Trophoblast cell (in vitro differentiated cells and primary cell): Measurements from ENCODE around the gene ZFYVE28. TPM values are rescaled to one million over a fixed set of nuclear protein-coding genes. Genes with fewer than 3 reads are reported as not detected.
"Not testable (repeated sequence)": the region's sequence is repeated elsewhere in the genome, so short reads cannot be mapped to it uniquely, and the experiment has no call there.

Source experiments
- DNase-seq, 2 donors: peaks; one replicate each; pipeline ENCODE4 v3.0.0-alpha.2; 2016
- H2AFZ ChIP-seq: 2 replicates; pipeline ENCODE4 v1.6.1; 2013; ENCODE audit warnings: low read length, moderate library complexity, mild to moderate bottlenecking; ENCODE audit not compliant: insufficient read depth, poor library complexity
- H2AK5ac ChIP-seq: 2 replicates; pipeline ENCODE4 v1.6.1; 2013; ENCODE audit warnings: mild to moderate bottlenecking, low read length
- H2BK120ac ChIP-seq: 2 replicates; pipeline ENCODE4 v1.6.1; 2013; ENCODE audit warnings: low read length, mild to moderate bottlenecking, moderate library complexity; ENCODE audit not compliant: insufficient read depth, poor library complexity
- H2BK12ac ChIP-seq: 2 replicates; pipeline ENCODE4 v1.6.1; 2013; ENCODE audit warnings: mild to moderate bottlenecking, low read length, moderate library complexity
- H2BK5ac ChIP-seq: 2 replicates; pipeline ENCODE4 v1.6.1; 2013; ENCODE audit warnings: low read length, low read depth, moderate library complexity, mild to moderate bottlenecking; ENCODE audit not compliant: poor library complexity
- H3K14ac ChIP-seq: 2 replicates; pipeline ENCODE4 v1.6.1; 2013; ENCODE audit warnings: mild to moderate bottlenecking, low read length
- H3K18ac ChIP-seq: 2 replicates; pipeline ENCODE4 v1.6.1; 2013; ENCODE audit warnings: mild to moderate bottlenecking, low read length
- H3K23ac ChIP-seq: 2 replicates; pipeline ENCODE4 v1.6.1; 2013; ENCODE audit warnings: low read length
- H3K27ac ChIP-seq: 2 replicates; pipeline ENCODE4 v1.5.1; 2013; ENCODE audit warnings: low read depth, mild to moderate bottlenecking, inconsistent platforms, low read length, moderate library complexity
- H3K27me3 ChIP-seq: 2 replicates; pipeline ENCODE4 v1.6.1; 2013; ENCODE audit warnings: inconsistent platforms, mild to moderate bottlenecking, low read length, moderate library complexity; ENCODE audit not compliant: insufficient read depth
- H3K36me3 ChIP-seq, 2 experiments: 1 replicate in 1 of 2; 2 replicates in 1 of 2; pipeline ENCODE4 v1.6.1; 2013; ENCODE audit warnings: low read length in 2 of 2, mild to moderate bottlenecking in 2 of 2, moderate library complexity in 1 of 2; ENCODE audit not compliant: insufficient read depth in 2 of 2, control insufficient read depth in 1 of 2
- H3K4ac ChIP-seq: 2 replicates; pipeline ENCODE4 v1.6.1; 2013; ENCODE audit warnings: low read depth, mild to moderate bottlenecking, low read length, moderate library complexity
- H3K4me1 ChIP-seq, 2 experiments: 1 replicate in 1 of 2; 2 replicates in 1 of 2; pipeline ENCODE4 v1.6.1; 2013; ENCODE audit warnings: low read length in 2 of 2, mild to moderate bottlenecking in 2 of 2, moderate library complexity in 1 of 2; ENCODE audit not compliant: insufficient read depth in 2 of 2, control insufficient read depth in 1 of 2
- H3K4me2 ChIP-seq: 2 replicates; pipeline ENCODE4 v1.6.1; 2013; ENCODE audit warnings: inconsistent platforms, mild to moderate bottlenecking, low read length, moderate library complexity
- H3K4me3 ChIP-seq: 2 replicates; pipeline ENCODE4 v1.5.1; 2013; ENCODE audit warnings: mild to moderate bottlenecking, low read depth, low read length, inconsistent platforms
- H3K79me1 ChIP-seq: one replicate; pipeline ENCODE4 v1.6.1; 2013; ENCODE audit warnings: low read length
- H3K79me2 ChIP-seq: 2 replicates; pipeline ENCODE4 v1.6.1; 2013; ENCODE audit warnings: low read length, mild to moderate bottlenecking; ENCODE audit not compliant: control insufficient read depth, insufficient read depth, poor library complexity
- H3K9ac ChIP-seq: 2 replicates; pipeline ENCODE4 v1.6.1; 2013; ENCODE audit warnings: mild to moderate bottlenecking, low read length
- H3K9me3 ChIP-seq: 2 replicates; pipeline ENCODE4 v1.6.1; 2013; ENCODE audit warnings: low read depth, mild to moderate bottlenecking, control low read depth, inconsistent platforms, low read length; ENCODE audit not compliant: insufficient read depth
- H4K12ac ChIP-seq: 2 replicates; pipeline ENCODE4 v1.6.1; 2013; ENCODE audit warnings: low read depth, mild to moderate bottlenecking, low read length, moderate library complexity
- H4K8ac ChIP-seq: 2 replicates; pipeline ENCODE4 v1.6.1; 2013; ENCODE audit warnings: low read depth, mild to moderate bottlenecking, low read length, moderate library complexity
- H4K91ac ChIP-seq: one replicate; pipeline ENCODE4 v1.6.1; 2013; ENCODE audit warnings: low read depth, mild to moderate bottlenecking, low read length, moderate library complexity
- WGBS: extraction: QIAGEN DNeasy Blood & Tissue Kit; methylation state at CpG from one replicate; pipeline ENCODE4 v1.1.7; 2013; ENCODE audit warnings: missing lambda C conversion rate; ENCODE audit not compliant: insufficient read length, insufficient coverage; ENCODE audit errors: extremely low coverage; 5-methylcytosine and 5-hydroxymethylcytosine counted together
- polyA plus RNA-seq: library from polyadenylated mRNA; stranded (reverse); fragments of 200-250 nt; gene quantifications from 2 replicates; pipeline ENCODE4 v1.2.3, GENCODE V29; 2013

ZFYVE28 gene
- 0.03 and 0.10 TPM in 2 replicates for polyA plus RNA-seq

DNA sequence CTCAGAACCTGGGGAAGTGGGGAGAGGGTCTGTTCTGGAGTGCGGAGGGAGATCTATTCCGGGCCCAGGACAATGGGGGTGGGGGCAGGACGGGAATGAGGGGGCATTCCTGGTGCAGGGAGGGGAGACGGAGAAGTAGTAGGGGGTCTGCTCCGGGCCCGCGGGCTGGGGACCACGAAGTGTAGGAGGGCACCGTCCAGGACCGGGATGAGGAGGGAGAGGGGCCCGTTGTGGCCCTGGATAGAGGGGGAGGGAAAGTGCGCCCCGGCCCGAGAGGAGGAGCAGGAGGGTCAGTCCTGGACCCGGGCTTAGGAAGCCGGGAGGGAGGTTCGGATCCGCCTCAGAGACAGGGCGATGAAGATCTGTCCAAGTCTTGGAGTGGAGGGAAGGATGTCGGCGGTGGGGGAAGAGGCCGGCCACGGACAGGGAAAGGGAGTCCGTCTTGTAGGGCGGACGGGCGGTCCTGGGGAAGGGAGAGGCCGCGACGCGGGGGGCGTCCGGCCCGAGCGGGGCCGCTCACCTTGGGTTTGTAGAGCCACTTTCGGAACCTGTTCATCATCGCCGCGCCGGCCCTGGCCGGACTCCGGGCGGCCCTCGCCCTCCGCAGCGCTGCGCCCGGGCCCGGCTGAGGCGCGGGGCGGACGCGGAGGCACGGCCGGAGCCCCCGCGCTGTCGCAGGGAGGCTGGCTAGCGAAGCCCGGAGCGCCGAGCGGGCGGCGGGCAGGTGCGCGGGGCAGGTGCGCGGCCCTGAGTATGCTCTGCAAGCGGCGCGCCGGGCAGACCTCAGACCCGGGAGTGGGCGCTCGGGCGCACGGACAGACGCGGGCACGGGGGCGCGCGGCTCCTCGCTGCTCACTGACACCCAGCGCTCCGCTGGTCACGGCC is at the start of gene ZFYVE28:
TSS of gene ZFYVE28 (minus strand) at position 881 of the 885 bp plus-strand sequence. CDS start at position 559, 322 bp downstream.
- H3K4me1 ChIP-seq, result peaks cover 6 to 13% of the 10 kb centered on the region in 2 experiments
- H3K4ac ChIP-seq, result no peak within 1 kb of the TSS
- no peak within 1 kb of the TSS for H3K9ac ChIP-seq
- peaks cover 4% of the 10 kb centered on the region for H3K9me3 ChIP-seq
- peak in 1 of 2 donors; percentile 15 for DNase-seq
- no peaks in the 10 kb centered on the region for H3K36me3 ChIP-seq
- no peak within 1 kb of the TSS for H4K12ac ChIP-seq
- H2BK12ac ChIP-seq, result no peak within 1 kb of the TSS
- WGBS, result no CpG with 5 or more reads among the region's 90 CpGs
- no peak within 1 kb of the TSS for H4K8ac ChIP-seq
- no peaks in the 10 kb centered on the region for H3K79me1 ChIP-seq
- H3K4me2 ChIP-seq, result peak within 1 kb of the TSS; percentile 74
- H3K27me3 ChIP-seq, result peaks cover 46% of the 10 kb centered on the region
- no peak within 1 kb of the TSS for H3K23ac ChIP-seq
- no peak within 1 kb of the TSS for H2BK120ac ChIP-seq
- H3K18ac ChIP-seq, result no peak within 1 kb of the TSS
- H2AK5ac ChIP-seq, result no peak within 1 kb of the TSS
- H3K79me2 ChIP-seq, result no peaks in the 10 kb centered on the region
- H2AFZ ChIP-seq, result peak within 1 kb of the TSS; percentile 45
- no peak within 1 kb of the TSS for H4K91ac ChIP-seq
- no peak within 1 kb of the TSS for H2BK5ac ChIP-seq
- H3K14ac ChIP-seq, result no peak within 1 kb of the TSS
- H3K4me3 ChIP-seq, result peak within 1 kb of the TSS; percentile 70
- no peak within 1 kb of the TSS for H3K27ac ChIP-seq

DNA sequence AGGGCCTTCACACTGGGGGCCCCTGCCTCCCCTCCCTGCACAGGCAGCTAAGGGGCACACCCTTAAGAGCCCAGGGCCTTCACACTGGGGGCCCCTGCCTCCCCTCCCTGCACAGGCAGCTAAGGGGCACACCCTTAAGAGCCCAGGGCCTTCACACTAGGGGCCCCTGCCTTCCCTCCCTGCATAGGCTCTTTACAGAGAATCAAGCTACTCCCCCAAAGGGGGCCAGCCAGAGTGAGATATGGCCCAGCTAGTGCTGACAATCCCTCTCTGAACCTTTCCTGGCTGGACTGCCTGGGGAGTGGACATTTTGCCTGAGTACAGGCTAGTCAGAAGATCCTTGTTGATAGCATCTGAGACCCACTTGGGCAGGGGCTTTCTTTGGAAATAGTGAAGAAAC is 47.1 kb upstream of the ZFYVE28 start:
- not testable (repeated sequence) for H3K23ac ChIP-seq, H2AFZ ChIP-seq, H4K91ac ChIP-seq, H3K14ac ChIP-seq, H4K12ac ChIP-seq, H3K4me3 ChIP-seq, H3K27me3 ChIP-seq, H3K18ac ChIP-seq, H2AK5ac ChIP-seq, DNase-seq, H3K4ac ChIP-seq, H3K9ac ChIP-seq, H2BK120ac ChIP-seq, H2BK12ac ChIP-seq, H3K9me3 ChIP-seq, H4K8ac ChIP-seq, H2BK5ac ChIP-seq, H3K27ac ChIP-seq, H3K4me2 ChIP-seq, H3K36me3 ChIP-seq
- H3K79me2 ChIP-seq, result peaks cover 19% of the 10 kb centered on the region
- peaks cover 14% of the 10 kb centered on the region for H3K79me1 ChIP-seq
- H3K4me1 ChIP-seq, result peaks cover 8 to 15% of the 10 kb centered on the region in 2 experiments

DNA sequence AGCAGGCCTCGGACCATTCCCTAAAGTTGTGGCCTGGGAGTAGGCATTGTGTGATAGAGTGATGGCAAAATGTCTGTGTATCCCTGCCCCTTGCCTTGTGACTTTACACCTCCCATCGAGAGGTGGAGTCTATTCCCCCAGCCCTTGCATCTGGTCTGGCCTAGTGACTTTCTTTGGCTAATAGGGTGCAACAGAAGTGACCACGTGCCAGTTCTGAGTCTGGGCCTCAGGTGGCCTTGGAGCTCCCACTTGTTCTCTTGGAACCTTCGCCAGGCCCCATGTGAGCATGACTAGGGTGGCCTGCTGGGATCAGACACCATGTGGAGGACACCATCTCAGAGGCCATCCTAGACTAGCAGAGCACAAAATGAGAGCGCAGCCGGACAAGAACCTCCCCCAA is 46.6 kb upstream of the ZFYVE28 start:
- DNase-seq, result no peak

DNA sequence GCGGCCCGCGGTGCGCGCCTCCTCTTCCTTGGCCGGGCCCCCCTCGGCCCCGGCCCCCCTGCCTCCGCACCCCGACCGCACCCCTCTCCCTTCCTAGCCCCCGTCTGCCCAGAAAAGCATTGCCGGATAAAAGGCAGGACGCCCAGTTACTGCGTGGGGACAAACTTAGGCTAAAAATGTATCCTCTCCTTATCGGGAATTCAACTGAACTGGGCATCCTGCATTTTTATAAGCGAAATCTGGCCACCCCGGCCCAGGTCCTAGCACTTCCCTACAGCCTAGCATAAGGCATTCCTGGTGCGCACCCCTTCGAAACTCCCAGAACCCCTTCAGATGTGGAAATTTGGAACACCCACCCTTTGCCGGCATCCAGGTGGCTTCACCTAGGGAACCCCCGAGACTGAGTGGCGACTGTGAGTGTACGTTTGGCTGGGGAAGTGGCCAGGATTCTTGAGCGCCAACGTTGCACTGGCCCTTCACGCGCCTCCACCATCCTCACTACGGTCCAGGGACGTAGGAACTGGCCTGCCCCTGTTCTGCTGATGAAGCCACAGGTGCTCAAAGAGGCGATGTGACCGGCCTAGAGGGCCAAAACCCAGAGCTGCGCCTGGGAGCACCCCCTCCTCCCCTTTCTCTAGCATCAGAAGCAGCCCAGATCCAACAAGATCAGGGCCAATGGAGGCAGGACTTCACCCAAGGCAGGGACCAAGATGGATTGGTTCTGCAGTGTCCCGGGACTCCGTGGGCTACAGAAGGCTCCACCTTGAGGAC is 44.7 kb upstream of the ZFYVE28 start:
- Histone ChIP-seq H4K12ac (no peak overlapping the region), H3K9ac (no peak overlapping the region), H3K4me2 (peak overlapping the region; percentile 92), H3K79me1 (peaks cover 2% of the 10 kb centered on the region), H3K14ac (no peak overlapping the region), H3K79me2 (peaks cover 2% of the 10 kb centered on the region), H2BK5ac (no peak overlapping the region), H2AFZ (no peak overlapping the region), H4K91ac (no peak overlapping the region), H3K36me3 (peaks cover 0 to 5% of the 10 kb centered on the region in 2 experiments), H2BK120ac (no peak overlapping the region), H3K18ac (no peak overlapping the region), H3K4ac (no peak overlapping the region), H2BK12ac (no peak overlapping the region), H3K23ac (no peak overlapping the region), H3K27me3 (peaks cover 3% of the 10 kb centered on the region), H2AK5ac (no peak overlapping the region), H3K4me3 (no peak overlapping the region), H3K4me1 (peaks cover 8 to 9% of the 10 kb centered on the region in 2 experiments), H3K27ac (no peak overlapping the region), H4K8ac (no peak overlapping the region), H3K9me3 (no peaks in the 10 kb centered on the region)
- no peak for DNase-seq
- WGBS, result no CpG with 5 or more reads among the region's 35 CpGs

More for the DNA sequence above, 46.6 kb upstream of the ZFYVE28 start:
- H2BK12ac ChIP-seq, result no peak overlapping the region
- H4K8ac ChIP-seq, result no peak overlapping the region
- H3K23ac ChIP-seq, result no peak overlapping the region
- H3K9ac ChIP-seq, result no peak overlapping the region
- H2AFZ ChIP-seq, result no peak overlapping the region
- no peak overlapping the region for H3K14ac ChIP-seq
- no peak overlapping the region for H2BK5ac ChIP-seq
- peaks cover 8 to 14% of the 10 kb centered on the region in 2 experiments for H3K4me1 ChIP-seq
- no peaks in the 10 kb centered on the region for H3K9me3 ChIP-seq
- no peak overlapping the region for H3K18ac ChIP-seq
- no peak overlapping the region for H4K12ac ChIP-seq
- peaks cover 14% of the 10 kb centered on the region for H3K79me1 ChIP-seq
- H3K4me2 ChIP-seq, result no peak overlapping the region
- H3K79me2 ChIP-seq, result peaks cover 18% of the 10 kb centered on the region
- H2AK5ac ChIP-seq, result no peak overlapping the region
- H3K27ac ChIP-seq, result no peak overlapping the region
- peaks cover 3% of the 10 kb centered on the region for H3K27me3 ChIP-seq
- peaks cover 0 to 5% of the 10 kb centered on the region in 2 experiments for H3K36me3 ChIP-seq
- no CpG with 5 or more reads among the region's 6 CpGs for WGBS
- no peak overlapping the region for H4K91ac ChIP-seq
- no peak overlapping the region for H3K4ac ChIP-seq
- H3K4me3 ChIP-seq, result no peak overlapping the region
- H2BK120ac ChIP-seq, result no peak overlapping the region
